ENCODE measurements around the gene GREB1L. TPM values are rescaled to one million over a fixed set of nuclear protein-coding genes. Genes with fewer than 3 reads are reported as not detected.
A peak's percentile ranks its signal among the peaks of the same experiment; 100 is the strongest.

Gene GREB1L
- total and polyA plus RNA-seq, 4 donors: 1.1 to 6.0 (median 3.9) TPM

GRCh38 chr18:21489119-21489750 is 247.2 kb downstream of the GREB1L start:
- intact Hi-C loops (cut with DNase I): loop anchor here (5.0 to 10.0 kb wide), 3 partner anchors 113 to 366 kb away; partner anchors contain the start of gene ESCO1 (in 2 of the 2)

DNA sequence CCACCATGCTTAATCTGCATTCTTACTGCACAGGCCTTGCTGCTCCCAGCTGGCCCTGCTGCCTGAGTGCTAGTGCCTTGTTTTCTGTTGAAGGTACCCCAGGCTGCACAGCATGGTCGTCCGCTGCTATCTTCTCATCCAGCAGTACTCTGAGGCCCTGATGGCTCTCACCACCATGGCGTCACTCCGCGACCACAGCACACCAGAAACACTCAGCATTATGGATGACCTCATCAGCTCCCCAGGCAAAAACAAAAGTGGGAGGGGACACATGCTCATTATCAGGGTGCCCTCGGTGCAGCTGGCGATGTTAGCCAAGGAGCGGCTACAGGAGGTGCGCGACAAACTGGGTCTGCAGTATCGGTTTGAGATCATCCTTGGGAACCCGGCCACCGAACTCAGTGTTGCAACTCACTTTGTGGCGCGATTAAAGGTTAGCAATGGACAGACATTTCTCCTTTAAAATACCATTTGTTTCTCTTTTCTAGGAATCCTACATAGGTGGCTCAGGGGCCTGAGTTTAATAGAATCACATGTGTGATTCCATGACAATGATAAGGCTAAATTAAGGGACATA is 248.0 kb downstream of the GREB1L start:
- intact Hi-C loops (cut with DNase I): loop anchor here (5.0 to 10.0 kb wide), 4 partner anchors 95 to 365 kb away; partner anchors contain the start of gene ESCO1 (in 2 of the 2)
- ATAC-seq (ENCODE audit: low FRiP score) (no peak), DNase-seq (no peak)
- Histone ChIP-seq H3K4me1 (ENCODE audit: control insufficient read depth in 1 of 2, insufficient read depth in 2 of 2, low read length in 2 of 2) (no peaks in the 10 kb centered on the region), H3K36me3 (ENCODE audit: control insufficient read depth in 1 of 2, insufficient read depth in 2 of 2, low read length in 1 of 2) (peaks cover 0 to 2% of the 10 kb centered on the region in 2 donors), H3K9me3 (ENCODE audit: control insufficient read depth, low read length) (no peaks in the 10 kb centered on the region), H3K27ac (ENCODE audit: low read depth in 1 of 2, low read length in 2 of 2) (no peak overlapping the region), H3K4me3 (ENCODE audit: low read length in 2 of 2) (no peak overlapping the region), H3K27me3 (ENCODE audit: control insufficient read depth in 1 of 2, insufficient read depth in 2 of 2, low read length in 1 of 2) (no peaks in the 10 kb centered on the region)
- WGBS, 2 donors: 94 to 95% methylated on average over 15 of the region's 15 CpGs

More at GRCh38 chr18:21489119-21489750, 247.2 kb downstream of the GREB1L start:
- peaks cover 0 to 2% of the 10 kb centered on the region in 2 donors for H3K36me3 ChIP-seq (ENCODE audit: control insufficient read depth in 1 of 2, insufficient read depth in 2 of 2, low read length in 1 of 2)
- H3K4me1 ChIP-seq (ENCODE audit: control insufficient read depth in 1 of 2, insufficient read depth in 2 of 2, low read length in 2 of 2): no peaks in the 10 kb centered on the region
- WGBS, 2 donors: 49 to 57% methylated on average over 6 of the region's 6 CpGs
- peak; percentile 50 for ATAC-seq (ENCODE audit: low FRiP score)
- no peak for DNase-seq
- no peaks in the 10 kb centered on the region for H3K9me3 ChIP-seq (ENCODE audit: control insufficient read depth, low read length)
- no peak overlapping the region for H3K27ac ChIP-seq (ENCODE audit: low read depth in 1 of 2, low read length in 2 of 2)
- H3K4me3 ChIP-seq (ENCODE audit: low read length in 2 of 2): no peak overlapping the region
- H3K27me3 ChIP-seq (ENCODE audit: control insufficient read depth in 1 of 2, insufficient read depth in 2 of 2, low read length in 1 of 2): no peaks in the 10 kb centered on the region

GRCh38 chr18:21490748-21491147 is 248.7 kb downstream of the GREB1L start:
- Histone ChIP-seq H3K4me3 (ENCODE audit: low read length in 2 of 2) (no peak overlapping the region), H3K4me1 (ENCODE audit: control insufficient read depth in 1 of 2, insufficient read depth in 2 of 2, low read length in 2 of 2) (no peaks in the 10 kb centered on the region), H3K27ac (ENCODE audit: low read depth in 1 of 2, low read length in 2 of 2) (no peak overlapping the region), H3K9me3 (ENCODE audit: control insufficient read depth, low read length) (no peaks in the 10 kb centered on the region), H3K36me3 (ENCODE audit: control insufficient read depth in 1 of 2, insufficient read depth in 2 of 2, low read length in 1 of 2) (no peaks in the 10 kb centered on the region), H3K27me3 (ENCODE audit: control insufficient read depth in 1 of 2, insufficient read depth in 2 of 2, low read length in 1 of 2) (no peaks in the 10 kb centered on the region)
- 61 to 69% methylated on average over 4 of the region's 4 CpGs for WGBS, 2 donors
- ATAC-seq (ENCODE audit: low FRiP score) (no peak), DNase-seq (no peak)
- intact Hi-C loops (cut with DNase I): loop anchor here (10.0 kb wide), 2 partner anchors 94 to 364 kb away; no protein-coding TSS in a partner anchor

- H3K36me3 ChIP-seq (ENCODE audit: control insufficient read depth in 1 of 2, insufficient read depth in 2 of 2, low read length in 1 of 2): no peaks in the 10 kb centered on the region
- no peak overlapping the region for H3K27ac ChIP-seq (ENCODE audit: low read depth in 1 of 2, low read length in 2 of 2)
- H3K4me3 ChIP-seq (ENCODE audit: low read length in 2 of 2): no peak overlapping the region
- DNase-seq (no peak), ATAC-seq (ENCODE audit: low FRiP score) (no peak)
- H3K4me1 ChIP-seq (ENCODE audit: control insufficient read depth in 1 of 2, insufficient read depth in 2 of 2, low read length in 2 of 2): no peaks in the 10 kb centered on the region
- 94 to 96% methylated on average over 12 of the region's 12 CpGs for WGBS, 2 donors
- H3K27me3 ChIP-seq (ENCODE audit: control insufficient read depth in 1 of 2, insufficient read depth in 2 of 2, low read length in 1 of 2): no peaks in the 10 kb centered on the region
- H3K9me3 ChIP-seq (ENCODE audit: control insufficient read depth, low read length): no peaks in the 10 kb centered on the region
- intact Hi-C loops (cut with DNase I): loop anchor here (10.0 kb wide), 2 partner anchors 88 to 358 kb away; no protein-coding TSS in a partner anchor
These were observed 254.3 kb downstream of the GREB1L start for GRCh38 chr18:21496277-21496835.

DNA sequence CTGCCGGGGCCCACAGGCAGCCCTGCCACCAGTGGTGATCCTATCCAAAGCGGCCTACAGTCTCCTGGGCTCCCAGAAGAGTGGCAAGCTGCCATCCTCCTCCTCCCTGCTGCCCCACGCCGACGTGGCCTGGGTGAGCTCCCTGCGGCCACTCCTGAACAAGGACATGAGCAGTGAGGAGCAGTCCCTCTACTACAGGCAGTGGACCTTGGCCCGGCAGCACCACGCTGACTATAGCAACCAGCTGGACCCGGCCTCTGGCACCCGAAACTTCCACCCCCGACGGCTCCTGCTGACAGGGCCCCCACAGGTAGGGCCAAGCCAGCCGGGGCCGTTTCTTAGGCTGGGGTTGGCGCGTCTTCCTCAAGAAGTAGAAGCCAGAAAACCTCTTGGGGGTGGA is 258.0 kb downstream of the GREB1L start:
- Histone ChIP-seq H3K36me3 (ENCODE audit: control insufficient read depth in 1 of 2, insufficient read depth in 2 of 2, low read length in 1 of 2) (no peaks in the 10 kb centered on the region), H3K27ac (ENCODE audit: low read depth in 1 of 2, low read length in 2 of 2) (no peak overlapping the region), H3K9me3 (ENCODE audit: control insufficient read depth, low read length) (no peaks in the 10 kb centered on the region), H3K27me3 (ENCODE audit: control insufficient read depth in 1 of 2, insufficient read depth in 2 of 2, low read length in 1 of 2) (no peaks in the 10 kb centered on the region), H3K4me1 (ENCODE audit: control insufficient read depth in 1 of 2, insufficient read depth in 2 of 2, low read length in 2 of 2) (no peaks in the 10 kb centered on the region), H3K4me3 (ENCODE audit: low read length in 2 of 2) (no peak overlapping the region)
- no peak for DNase-seq
- 90 to 92% methylated on average over 15 to 16 of the region's 16 CpGs for WGBS, 2 donors
- intact Hi-C loops (cut with DNase I): loop anchor here (10.0 kb wide), 2 partner anchors 85 to 355 kb away; no protein-coding TSS in a partner anchor
- ATAC-seq (ENCODE audit: low FRiP score): no peak

DNA sequence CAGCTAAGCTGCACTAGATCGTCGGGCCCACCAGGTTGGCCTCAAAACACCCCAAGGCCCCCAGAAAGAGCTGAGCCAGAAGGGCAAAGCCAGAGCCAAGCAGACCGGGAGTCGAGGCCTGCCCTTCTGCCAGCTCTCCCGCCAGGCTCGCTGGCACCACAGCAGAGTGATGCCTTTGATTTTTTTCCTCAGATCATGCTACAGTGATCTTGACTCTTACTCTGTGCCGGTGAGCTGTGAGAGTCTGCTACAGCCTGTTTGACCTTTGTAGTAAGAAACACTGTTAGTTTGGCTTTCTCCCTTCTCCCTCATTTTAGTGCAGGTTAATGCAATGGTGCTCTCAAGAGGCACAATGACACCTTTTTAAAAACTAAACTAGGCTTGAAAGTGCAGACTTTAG is 260.6 kb downstream of the GREB1L start:
- no peaks in the 10 kb centered on the region for H3K9me3 ChIP-seq (ENCODE audit: control insufficient read depth, low read length)

DNA sequence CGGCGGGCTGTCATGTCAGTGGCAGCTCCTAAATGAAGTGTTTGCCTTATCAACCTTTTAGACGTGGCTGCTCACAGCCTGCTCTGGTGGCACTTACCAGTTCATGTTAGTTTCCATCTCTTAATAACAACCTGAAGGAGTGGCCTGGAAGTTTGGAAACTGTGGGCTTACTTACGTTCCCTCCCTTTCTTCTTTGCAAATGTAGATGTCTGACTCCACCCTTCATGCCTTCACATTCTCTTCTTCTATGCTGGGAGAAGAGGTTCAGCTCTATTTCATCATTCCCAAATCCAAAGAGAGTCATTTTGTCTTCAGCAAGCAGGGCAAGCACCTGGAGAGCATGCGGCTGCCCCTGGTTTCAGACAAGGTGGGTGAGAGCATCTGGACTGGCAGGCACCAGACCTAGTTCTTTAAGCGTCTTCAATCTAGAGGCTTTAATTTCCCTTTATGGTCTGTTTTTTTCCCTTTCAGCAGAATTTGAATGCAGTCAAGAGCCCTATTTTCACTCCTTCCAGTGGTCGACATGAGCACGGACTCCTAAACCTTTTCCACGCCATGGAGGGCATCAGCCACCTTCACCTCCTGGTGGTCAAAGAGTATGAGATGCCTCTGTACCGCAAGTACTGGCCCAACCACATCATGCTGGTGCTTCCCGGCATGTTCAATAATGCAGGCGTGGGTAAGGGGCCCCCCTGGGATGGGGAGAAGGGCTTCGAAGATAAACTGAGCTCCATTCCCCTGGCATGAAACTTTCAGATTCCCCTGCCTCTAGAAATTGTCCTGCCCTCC is 266.1 kb downstream of the GREB1L start:
- Histone ChIP-seq H3K27me3 (ENCODE audit: control insufficient read depth in 1 of 2, insufficient read depth in 2 of 2, low read length in 1 of 2) (no peaks in the 10 kb centered on the region), H3K27ac (ENCODE audit: low read depth in 1 of 2, low read length in 2 of 2) (no peak overlapping the region), H3K4me3 (ENCODE audit: low read length in 2 of 2) (no peak overlapping the region), H3K4me1 (ENCODE audit: control insufficient read depth in 1 of 2, insufficient read depth in 2 of 2, low read length in 2 of 2) (no peaks in the 10 kb centered on the region), H3K36me3 (ENCODE audit: control insufficient read depth in 1 of 2, insufficient read depth in 2 of 2, low read length in 1 of 2) (peaks cover 3 to 4% of the 10 kb centered on the region in 2 donors), H3K9me3 (ENCODE audit: control insufficient read depth, low read length) (peaks cover 1% of the 10 kb centered on the region)
- 88 to 90% methylated on average over 13 of the region's 13 CpGs for WGBS, 2 donors
- DNase-seq: no peak
- ATAC-seq (ENCODE audit: low FRiP score): no peak
- intact Hi-C loops (cut with DNase I): no loop called here

More for the DNA sequence above, 260.6 kb downstream of the GREB1L start:
- ATAC-seq (ENCODE audit: low FRiP score) (no peak), DNase-seq (no peak)
- no peaks in the 10 kb centered on the region for H3K4me1 ChIP-seq (ENCODE audit: control insufficient read depth in 1 of 2, insufficient read depth in 2 of 2, low read length in 2 of 2)
- no peak overlapping the region for H3K4me3 ChIP-seq (ENCODE audit: low read length in 2 of 2)
- H3K27ac ChIP-seq (ENCODE audit: low read depth in 1 of 2, low read length in 2 of 2): no peak overlapping the region
- intact Hi-C loops (cut with DNase I): no loop called here
- WGBS, 2 donors: 28 to 34% methylated on average over 7 of the region's 7 CpGs
- H3K36me3 ChIP-seq (ENCODE audit: control insufficient read depth in 1 of 2, insufficient read depth in 2 of 2, low read length in 1 of 2): peaks cover 0 to under 1% of the 10 kb centered on the region in 2 donors
- H3K27me3 ChIP-seq (ENCODE audit: control insufficient read depth in 1 of 2, insufficient read depth in 2 of 2, low read length in 1 of 2): no peaks in the 10 kb centered on the region

- Histone ChIP-seq H3K9me3 (ENCODE audit: control insufficient read depth, low read length) (peaks cover 1% of the 10 kb centered on the region), H3K4me1 (ENCODE audit: control insufficient read depth in 1 of 2, insufficient read depth in 2 of 2, low read length in 2 of 2) (no peaks in the 10 kb centered on the region), H3K4me3 (ENCODE audit: low read length in 2 of 2) (no peak overlapping the region), H3K36me3 (ENCODE audit: control insufficient read depth in 1 of 2, insufficient read depth in 2 of 2, low read length in 1 of 2) (peaks cover 6 to 8% of the 10 kb centered on the region in 2 donors), H3K27me3 (ENCODE audit: control insufficient read depth in 1 of 2, insufficient read depth in 2 of 2, low read length in 1 of 2) (no peaks in the 10 kb centered on the region), H3K27ac (ENCODE audit: low read depth in 1 of 2, low read length in 2 of 2) (no peak overlapping the region)
- 78 to 80% methylated on average over 5 of the region's 5 CpGs for WGBS, 2 donors
- intact Hi-C loops (cut with DNase I): no loop called here
- DNase-seq (no peak), ATAC-seq (ENCODE audit: low FRiP score) (no peak)
These were observed 267.0 kb downstream of the GREB1L start for GRCh38 chr18:21509062-21509461.
